Fibroblast of the aortic adventitia (primary cell): ENCODE data around the gene LIPI. TPM values are rescaled to one million over a fixed set of nuclear protein-coding genes. Genes with fewer than 3 reads are reported as not detected.

Experiments used
- DNase-seq: peaks from one replicate; pipeline ENCODE4 v3.0.0-alpha.2; 2010; ENCODE audit warnings: low read depth
- H3K4me3 ChIP-seq: 2 replicates; pipeline ENCODE4 v1.5.1; 2011; ENCODE audit warnings: low read depth, mild to moderate bottlenecking, control low read depth, low read length, moderate library complexity
- total RNA-seq: library from RNA; depleted of rRNA; stranded (reverse); fragments of >200 nt; gene quantifications from 2 replicates; pipeline ENCODE4 v1.2.3, GENCODE V29; 2012; ENCODE audit warnings: low replicate concordance
- TF ChIP-seq, protein P1 (sequence below): IDR thresholded peaks from 2 replicates; pipeline ENCODE4 v1.5.1; 2011; ENCODE audit warnings: mild to moderate bottlenecking, low read length, control low read depth, inconsistent platforms; ENCODE audit not compliant: insufficient read depth

Gene LIPI
- total RNA-seq, 1 donor, result not detected

DNA sequence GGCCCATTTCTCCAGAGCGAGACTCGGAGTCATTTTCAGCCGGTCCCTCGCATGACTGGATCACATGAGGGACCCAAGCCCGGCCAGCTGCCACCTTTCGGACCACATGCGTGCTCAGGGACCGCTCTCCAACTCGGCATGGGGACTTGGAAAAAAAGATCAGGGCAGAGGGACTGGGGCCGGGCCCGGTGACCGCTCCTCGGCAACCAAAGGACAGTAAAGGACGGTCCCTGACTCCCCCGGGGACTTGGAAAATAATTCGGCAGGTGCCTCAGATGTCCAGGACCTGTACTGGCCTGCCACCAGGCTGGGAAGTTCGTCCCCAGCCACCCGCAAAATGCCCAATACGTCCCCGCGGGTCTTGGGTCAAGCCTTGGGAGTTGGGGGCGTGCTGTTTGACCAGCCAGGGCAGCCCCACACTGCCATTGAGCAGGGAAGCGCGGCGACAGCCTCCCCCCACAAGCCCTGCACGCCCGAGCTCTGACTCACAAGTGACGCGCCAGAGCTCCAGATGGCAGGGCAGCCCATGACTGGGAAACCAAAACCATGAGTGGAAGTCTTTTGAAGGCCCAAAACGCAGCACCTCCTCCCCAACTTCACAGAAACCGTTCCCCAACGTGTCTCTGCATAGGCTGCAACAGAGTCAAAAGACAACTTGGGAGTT, 134.5 kb downstream of the LIPI start:
- DNase-seq, result no peak
- TF ChIP-seq, protein P1, sequence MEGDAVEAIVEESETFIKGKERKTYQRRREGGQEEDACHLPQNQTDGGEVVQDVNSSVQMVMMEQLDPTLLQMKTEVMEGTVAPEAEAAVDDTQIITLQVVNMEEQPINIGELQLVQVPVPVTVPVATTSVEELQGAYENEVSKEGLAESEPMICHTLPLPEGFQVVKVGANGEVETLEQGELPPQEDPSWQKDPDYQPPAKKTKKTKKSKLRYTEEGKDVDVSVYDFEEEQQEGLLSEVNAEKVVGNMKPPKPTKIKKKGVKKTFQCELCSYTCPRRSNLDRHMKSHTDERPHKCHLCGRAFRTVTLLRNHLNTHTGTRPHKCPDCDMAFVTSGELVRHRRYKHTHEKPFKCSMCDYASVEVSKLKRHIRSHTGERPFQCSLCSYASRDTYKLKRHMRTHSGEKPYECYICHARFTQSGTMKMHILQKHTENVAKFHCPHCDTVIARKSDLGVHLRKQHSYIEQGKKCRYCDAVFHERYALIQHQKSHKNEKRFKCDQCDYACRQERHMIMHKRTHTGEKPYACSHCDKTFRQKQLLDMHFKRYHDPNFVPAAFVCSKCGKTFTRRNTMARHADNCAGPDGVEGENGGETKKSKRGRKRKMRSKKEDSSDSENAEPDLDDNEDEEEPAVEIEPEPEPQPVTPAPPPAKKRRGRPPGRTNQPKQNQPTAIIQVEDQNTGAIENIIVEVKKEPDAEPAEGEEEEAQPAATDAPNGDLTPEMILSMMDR, result no peak
- no peak overlapping the region for H3K4me3 ChIP-seq

DNA sequence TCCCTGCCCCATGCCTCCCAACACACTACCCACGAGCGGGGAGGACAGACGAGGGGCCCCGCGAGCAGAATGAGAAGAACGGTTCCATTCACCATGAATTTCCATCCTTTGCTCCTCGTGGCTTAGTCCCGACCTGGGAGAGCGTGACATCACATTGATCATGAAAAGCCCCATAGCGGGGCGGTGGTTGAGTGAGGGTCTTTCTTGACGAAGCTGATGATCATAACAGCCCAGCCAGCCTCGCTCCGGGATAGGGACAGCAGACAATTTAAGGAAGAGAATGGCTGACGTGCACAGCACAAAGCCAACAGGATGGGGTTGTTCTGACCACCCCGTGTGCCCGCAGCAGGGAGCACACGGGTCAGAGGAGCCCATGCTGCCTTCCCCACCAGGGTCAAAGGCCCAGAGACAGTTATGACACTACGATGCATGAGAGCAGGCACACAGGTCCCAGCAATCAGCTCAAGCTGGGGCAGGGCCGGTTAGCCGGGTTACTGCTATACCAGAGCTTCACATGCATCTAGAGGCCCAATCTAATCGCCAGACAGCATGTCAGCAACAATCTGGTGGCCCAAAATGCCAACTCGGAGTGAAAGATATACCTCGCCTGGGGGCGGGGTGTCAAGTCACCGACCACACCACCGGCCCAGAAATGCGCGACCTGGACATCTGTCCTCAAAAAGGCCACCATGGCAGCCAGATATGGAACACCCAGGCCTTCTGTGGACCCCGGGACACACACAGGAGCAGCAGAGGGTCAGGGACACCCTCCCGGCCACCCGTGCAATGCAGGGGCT, 135.2 kb downstream of the LIPI start:
- H3K4me3 ChIP-seq, result no peak overlapping the region
- TF ChIP-seq, protein P1, result no peak
- no peak for DNase-seq

DNA sequence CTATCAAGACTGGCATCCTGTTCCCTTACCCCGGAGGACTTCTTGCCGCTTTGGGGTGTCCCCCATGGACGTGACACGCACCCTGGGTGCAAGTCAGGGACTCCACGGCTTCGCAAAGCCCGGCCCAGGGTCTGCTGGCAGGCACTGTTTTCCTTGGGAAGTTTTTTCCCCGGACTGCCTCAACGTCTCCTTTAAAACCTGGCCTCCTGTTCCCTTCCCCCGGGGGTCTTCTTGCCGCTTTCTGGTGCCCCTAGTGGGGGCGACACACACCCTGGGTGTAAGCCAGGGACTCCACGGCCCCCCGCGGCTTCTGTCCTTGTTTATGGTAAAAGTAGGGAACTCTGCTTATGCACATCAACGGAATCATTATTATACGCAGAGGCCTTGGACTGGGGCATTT, 136.6 kb downstream of the LIPI start:
- TF ChIP-seq, protein P1, result no peak
- DNase-seq, result no peak
- H3K4me3 ChIP-seq, result no peak overlapping the region

DNA sequence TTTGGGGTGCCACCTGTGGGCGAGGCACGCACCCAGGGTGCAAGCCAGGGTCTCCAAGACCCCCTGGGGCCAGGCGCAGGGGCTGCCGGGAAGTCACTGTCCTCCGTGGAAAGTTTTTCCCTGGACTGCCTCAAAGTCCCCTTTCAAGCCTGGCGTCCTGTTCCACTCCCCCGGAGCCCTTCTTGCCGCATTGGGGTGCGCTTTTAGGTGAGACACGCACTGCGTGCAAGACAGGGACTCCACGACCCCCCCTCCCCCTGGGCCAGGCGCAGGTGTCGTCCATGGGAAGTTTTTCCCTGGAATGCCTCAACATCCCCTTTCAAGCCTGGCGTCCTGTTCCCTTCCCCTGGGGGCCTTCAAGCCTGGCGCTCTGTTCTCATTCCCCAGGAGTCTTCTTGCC, 137.1 kb downstream of the LIPI start:
- no peak for DNase-seq
- H3K4me3 ChIP-seq, result no peak overlapping the region
- TF ChIP-seq, protein P1, result no peak

DNA sequence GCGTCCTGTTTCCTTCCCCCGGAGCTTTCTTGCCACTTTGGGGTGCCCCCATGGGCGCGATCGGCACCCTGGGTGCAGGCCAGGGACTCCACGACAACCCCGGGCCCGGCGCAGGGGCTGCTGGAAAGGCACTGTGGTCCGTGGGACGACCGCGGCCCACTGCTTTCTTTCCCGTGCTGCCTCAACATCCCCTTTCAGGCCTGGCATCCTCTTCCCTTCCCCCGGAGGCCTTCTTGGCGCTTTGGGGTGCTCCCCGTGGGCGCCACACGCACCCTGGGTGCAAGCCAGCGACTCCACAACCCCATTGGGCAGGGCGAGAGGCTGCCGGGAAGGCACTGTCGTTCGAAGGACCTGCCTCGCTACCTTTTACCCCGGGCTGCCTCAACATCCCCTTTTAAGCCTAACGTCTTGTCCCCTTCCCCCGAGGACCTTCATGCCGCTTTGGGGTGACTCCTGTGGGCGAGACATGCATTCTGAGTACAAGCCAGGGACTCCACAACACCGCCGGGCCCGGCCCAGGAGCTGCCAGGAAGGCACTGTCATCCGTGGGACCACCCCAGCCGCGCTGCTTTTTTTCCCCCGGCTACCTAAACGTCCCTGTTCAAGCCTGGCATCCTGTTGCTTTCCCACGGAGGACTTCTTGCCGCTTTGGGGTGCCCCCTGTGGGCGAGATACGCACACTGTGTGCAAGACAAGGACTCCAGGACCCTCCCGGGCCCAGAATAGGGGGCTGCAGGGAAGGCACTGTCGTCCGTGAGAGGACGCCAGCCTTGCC, 137.8 kb downstream of the LIPI start:
- no peak for DNase-seq
- H3K4me3 ChIP-seq, result no peak overlapping the region
- TF ChIP-seq, protein P1, result no peak

DNA sequence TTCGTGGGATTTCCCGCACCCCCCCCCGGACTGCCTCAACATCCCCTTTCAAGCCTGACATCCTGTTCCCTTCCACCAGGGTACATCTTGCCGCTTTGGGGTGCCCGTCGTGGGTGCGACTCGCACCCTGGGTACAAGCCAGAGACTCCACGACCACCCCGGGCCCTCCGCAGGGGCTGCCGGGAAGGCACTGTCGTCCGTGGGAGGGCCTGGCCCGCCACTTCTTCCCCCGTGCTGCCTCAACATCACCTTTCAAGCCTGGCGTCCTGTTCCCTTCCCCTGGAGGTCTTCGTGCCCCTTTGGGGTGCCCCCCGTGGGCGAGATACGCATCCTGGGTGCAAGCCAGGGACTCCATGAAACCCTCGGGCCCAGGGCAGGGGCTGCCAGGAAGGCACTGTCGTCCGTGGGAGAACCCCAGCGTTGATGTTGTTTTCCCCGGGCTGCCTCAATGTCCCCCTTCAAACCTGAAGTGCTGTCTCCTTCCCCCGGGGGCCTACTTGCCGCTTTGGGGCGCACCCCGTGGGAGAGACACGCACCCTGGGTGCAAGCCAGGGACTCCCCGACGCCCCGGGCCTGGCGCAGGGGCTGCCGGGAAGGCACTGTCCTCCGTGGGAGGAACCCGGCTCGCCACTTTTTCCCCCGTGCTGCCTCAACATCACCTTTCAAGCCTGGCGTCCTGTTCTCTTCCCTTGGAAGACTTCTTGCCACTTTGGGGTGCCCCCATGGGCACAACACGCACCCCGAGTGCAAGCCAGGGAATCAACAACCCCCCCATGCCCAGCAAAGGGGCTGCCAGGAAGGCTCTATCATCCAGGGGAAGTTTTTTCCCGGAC, 138.6 kb downstream of the LIPI start:
- DNase-seq, result no peak
- no peak overlapping the region for H3K4me3 ChIP-seq
- TF ChIP-seq, protein P1, result no peak
